GM23248 (cell line): ENCODE results near the gene IFT122.

ENCODE experiments used
- EZH2 ChIP-seq: fragments of 200-600 bp; sonication (generic); IDR thresholded peaks from 2 replicates; pipeline ENCODE4 v1.6.1; 2018; ENCODE audit warnings: antibody characterized with exemption, mild to moderate bottlenecking; ENCODE audit not compliant: insufficient read depth, poor library complexity, severe bottlenecking
- EZH2phosphoT487 ChIP-seq: fragments of 200-600 bp; sonication (generic); IDR thresholded peaks from 2 replicates; pipeline ENCODE4 v1.6.1; 2018; ENCODE audit warnings: antibody characterized with exemption, moderate library complexity, mild to moderate bottlenecking, low read depth; ENCODE audit not compliant: insufficient read depth

DNA sequence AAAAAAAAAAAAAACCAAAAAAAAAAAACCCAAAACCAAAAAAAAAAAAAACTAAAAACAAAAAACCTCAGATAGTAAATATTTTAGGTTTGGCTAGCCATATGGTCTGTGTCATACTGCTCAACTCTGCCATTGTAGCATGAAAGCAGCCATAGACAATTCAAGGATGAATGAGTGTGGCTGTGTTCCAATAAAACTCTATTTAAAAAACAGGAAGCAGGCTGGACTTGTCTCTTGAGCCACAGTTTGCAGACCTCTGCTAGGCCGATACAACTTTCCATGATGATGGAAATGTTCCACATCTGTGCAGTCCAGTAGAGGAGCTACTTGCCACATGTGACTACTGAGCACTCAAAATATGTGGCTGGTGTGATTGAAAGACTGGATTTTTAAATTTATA lies 22.7 kb upstream of the IFT122 start:
- TF ChIP-seq EZH2phosphoT487 (no peak), EZH2 (no peak)
